GM21390 (cell line): Measurements from ENCODE around the gene HNMT.
"Not testable (repeated sequence)": the region's sequence is repeated elsewhere in the genome, so short reads cannot be mapped to it uniquely, and the experiment has no call there.

ENCODE experiments used
- ATAC-seq: cut with Tn5 transposase; IDR thresholded peaks from one replicate; pipeline ENCODE4 v1.9.1; 2021; ENCODE audit not compliant: unreplicated experiment

HNMT gene

DNA sequence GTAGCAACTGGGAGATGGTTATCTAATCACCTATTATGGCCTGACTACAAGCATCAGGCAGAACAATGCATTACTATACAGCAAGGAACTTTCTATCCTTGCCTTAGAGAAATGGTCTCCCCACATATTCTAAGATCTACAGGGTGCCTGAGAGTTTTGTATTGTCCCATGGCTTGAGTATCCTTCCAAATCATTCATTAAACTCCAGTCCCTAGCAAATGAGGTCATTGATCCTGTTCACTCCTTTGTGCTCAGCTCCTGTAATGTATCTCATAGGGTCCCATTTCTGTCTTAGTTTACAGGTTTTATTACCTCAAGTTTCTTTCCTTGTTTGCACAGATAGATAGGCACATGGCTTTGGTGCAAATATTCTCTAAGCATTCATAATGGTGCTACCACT is 9.0 kb downstream of the HNMT start:
- ATAC-seq: no peak

DNA sequence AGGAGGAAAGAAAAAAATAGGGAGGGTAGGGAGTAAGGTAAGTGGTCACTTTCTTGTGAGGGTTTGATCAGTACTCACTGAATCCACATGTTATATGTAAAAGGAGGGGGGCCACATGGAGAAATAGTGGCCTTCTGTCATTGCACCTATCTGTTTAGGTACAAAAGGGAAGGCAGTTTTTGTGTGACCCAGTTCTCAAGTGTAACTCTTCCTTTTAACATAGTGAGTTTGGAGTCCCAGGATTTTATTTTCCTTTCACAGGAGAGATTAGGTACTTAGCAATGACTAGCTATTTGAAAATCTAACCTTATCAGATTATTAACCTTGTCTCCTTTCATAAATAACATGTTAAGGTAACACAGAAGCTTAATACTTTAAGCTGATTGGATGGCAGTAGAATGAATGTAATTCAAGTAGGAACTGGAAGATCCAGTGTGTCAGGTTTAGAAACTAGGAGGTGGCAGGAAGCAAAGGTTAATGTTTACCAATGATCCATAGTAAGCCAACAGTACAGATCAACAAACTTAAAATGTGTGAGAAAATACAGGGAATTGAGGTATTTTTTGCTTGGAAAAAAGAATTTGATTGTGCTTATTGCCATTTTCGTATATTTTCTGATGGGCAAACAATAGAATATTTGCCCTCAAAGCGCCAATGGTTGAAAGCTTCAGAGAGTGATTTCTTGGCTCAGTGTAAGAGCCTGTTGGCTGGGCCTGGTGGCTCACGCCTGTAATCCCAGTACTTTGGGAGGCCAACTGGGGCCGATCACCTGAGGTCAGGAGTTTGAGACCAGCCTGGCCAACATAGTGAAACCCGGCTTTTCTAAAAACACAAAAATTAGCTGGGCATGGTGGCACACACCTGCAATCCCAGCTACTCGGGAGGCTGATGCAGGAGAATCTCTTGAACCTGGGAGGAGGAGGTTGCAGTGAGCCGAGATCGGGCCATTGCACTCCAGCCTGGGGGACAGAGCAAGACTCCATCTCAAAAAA is 11.3 kb downstream of the HNMT start:
- ATAC-seq: no peak

DNA sequence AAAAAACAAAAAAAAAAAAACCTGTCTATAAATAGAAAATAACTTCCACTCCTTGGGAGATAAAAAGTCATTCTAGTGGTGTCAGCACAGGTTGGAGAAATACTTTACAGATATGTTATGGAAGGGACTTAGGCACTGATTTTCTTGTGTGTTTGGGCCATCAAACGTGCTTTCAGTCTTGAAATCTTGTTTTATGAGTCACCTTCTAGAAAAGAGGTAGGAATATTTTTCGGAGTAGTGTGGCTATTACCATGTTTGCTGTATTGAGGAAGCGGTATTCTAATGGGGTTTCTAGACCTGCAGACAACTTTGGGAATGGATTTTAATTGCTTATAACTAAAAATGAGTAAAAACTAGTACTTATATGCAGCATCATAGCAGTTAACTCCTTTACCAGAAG is 12.0 kb downstream of the HNMT start:
- ATAC-seq: no peak

DNA sequence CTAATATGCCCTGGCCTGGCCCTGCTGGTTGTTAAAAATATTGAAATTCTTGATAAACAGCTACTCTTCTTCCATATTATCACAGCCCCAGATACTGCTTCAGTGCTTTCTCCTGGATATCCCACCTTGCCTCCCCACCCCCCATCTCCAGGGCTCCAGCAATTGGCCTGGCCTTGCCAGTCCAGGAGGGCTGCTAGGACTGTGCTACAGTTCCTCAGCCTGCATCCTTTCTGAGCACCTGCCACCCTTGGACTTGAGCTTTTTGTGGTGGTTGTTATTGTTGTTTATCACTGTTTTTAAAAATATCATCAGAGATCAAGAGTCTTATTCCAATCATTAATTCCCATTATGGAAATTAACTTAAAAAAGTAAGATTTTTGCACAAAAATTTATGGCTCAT is 13.5 kb downstream of the HNMT start:
- ATAC-seq: no peak

DNA sequence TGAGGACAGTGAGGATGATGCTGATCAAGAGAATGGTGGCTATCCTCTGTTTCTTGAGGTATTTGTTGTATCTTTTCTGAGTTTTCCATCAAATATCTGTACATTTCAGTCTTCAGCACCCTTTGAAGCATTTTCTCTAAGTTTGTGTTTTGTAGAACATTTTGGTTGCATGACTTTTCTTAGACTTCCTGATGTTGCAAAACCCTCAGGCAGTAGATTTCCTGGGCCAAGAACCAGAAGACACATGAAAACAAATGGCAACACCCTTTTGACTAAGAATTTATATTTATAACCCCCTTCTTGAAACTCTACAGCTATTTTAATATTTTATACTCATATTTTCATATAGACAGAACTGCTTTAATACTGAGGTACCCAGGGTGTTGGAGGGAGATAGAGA is 16.2 kb downstream of the HNMT start:
- ATAC-seq: no peak

DNA sequence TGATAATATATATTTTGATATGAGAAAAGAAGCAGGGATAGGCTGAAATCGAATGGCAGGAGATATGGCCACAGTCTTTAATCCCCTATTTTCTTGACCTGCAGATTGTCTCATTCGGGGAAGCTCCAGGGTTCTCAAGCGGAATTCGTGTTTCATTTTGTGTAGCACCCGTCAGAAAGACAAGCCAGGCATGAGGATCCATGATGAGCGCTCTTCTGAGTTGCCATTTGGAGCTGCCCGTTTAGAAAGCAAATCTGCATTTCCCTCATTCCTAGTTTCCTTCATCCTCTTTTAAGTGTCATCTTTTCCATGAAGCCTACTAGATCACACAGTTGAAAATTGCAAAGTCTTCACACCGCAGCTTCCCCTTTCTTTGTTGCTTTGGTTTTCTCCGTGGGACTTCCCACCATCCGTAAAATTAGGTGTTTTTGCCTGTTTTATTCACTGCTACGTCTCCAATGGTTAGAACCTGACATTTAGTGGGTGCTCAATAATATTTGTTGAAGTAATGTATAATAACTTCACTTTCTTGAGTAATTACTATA is 16.9 kb downstream of the HNMT start:
- no peak for ATAC-seq

DNA sequence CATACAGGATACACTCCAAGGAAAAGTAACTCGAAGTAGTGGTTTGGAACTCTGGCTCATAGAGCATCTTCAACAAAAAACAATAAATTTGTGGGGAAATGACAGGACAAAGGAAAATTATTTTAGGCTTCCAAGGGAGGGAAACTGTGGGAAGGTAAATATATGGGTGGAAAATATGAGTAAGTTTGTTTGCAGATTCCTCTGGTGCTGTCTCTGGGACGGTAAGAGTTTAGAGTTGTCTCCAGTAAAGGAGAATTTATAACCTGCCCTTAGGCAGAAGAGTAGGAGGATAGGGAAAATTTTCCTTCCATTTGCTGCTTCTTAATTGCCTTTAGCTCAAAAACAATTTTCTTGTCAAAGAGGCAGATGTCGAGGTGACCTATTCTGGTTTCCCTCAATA is 19.3 kb downstream of the HNMT start:
- no peak for ATAC-seq

DNA sequence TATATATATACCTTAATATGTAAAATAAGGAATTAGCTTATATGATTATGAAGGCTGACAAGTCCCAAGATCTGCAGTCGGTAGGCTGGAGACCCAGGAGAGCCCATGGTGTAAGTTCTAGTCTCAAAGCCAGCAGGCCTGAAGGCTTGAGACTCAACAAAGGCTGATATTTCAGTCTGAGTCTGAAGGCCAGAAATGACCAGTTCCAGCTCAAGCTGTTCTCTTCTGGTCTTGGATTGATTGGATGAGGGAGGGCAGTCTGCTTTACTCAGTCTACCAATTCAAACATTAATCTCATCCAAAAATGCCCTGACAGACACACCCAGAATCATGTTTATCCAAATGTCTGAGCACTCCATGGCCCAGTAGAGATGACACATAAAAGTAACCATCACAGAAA is 22.0 kb downstream of the HNMT start:
- ATAC-seq: no peak

DNA sequence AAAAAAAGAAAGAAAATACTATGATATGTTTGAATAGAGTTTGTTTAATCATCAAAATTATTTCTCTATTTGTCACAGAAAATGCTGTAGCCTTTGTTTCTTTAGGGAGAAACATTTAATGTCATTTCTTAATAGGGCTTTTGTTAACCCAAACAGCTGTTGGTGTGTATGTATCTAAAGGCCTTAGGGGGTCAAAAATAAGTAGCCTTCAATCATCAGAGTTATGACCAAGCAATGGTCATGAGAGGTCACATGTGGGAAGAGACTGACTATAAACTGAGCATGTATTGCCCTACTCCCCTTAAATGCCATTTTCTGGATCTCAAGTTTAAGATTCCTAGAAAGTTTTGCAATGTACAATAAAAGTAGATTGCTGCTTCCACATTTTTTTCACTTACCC is 22.7 kb downstream of the HNMT start:
- no peak for ATAC-seq

DNA sequence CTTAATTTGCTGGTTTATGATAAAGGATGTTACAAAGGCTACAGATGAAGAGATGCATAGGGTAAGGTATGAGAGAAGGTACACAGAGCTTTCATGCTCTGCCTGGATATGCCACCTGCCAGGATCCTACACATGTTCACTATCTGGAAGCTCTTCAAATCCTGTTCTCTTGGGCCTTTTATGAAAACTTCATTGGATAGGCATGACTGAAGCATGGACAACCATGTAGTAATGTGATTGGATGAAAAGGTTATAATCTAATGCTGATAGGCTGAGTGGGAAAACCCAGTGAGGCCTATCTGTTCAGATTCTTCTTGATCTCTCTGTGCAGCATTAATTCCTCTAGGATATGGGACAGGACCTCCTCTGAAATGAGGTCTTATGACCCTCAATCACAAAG is 26.8 kb downstream of the HNMT start:
- ATAC-seq: no peak

DNA sequence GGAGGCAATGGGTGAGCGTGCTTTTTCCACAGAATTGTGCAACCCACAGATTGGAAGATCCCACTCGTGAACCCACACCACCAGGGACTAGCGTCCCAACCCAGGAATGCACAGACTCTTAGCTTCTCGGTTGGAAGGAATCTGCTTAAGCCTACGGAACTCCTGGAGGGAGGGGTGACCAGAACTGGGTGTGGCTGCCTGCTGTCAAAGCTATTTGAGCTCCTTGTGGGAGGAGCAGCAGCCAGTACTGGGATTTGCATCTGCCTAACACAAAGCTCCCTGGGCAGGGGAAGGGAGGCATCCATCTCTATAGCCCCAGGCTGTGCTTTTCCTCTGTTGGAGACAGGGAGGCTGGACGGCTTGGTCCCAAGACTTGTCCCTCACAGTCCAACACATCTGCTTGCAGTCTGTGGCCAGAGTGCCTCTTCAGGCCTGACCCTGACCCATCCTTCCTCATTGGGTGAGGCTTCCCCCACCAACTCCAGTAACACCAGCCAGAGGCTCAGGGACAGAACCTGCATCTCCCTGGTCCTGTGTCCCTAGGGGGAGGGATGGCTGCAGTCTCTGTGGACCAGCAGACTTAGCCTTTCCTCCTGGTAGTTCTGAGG is 27.9 kb downstream of the HNMT start:
- no peak for ATAC-seq

DNA sequence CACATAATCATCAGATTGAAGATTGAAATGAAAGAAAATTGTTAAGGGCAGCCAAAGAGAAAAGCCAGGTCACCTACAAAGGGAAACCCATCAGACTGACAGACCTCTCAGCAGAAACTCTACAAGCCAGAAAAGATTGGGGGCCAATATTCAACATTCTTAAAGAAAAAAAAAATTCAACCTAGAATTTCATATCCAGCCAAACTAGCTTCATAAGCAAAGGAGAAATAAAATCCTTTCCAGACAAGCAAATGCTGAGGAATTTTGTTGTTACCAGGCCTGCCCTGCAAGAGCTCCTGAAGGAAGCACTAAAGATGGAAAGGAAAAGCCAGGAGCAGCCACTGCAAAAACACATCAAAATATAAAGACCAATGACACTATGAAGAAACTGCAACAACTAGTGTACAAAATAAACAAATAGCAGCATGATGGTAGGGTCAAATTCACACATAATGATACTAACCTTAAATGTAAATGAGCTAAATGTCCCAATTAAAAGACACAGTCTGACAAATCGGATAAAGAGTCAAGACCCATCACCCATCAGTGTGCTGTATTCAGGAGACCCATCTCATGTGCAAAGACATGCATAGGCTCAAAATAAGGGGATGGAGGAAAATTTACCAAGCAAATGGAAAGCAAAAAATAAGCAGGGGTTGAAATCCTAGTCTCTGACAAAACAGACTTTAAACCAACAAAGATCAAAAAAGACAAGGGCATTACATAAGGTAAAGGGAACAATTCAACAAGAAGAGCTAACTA is 29.6 kb downstream of the HNMT start:
- not testable (repeated sequence) for ATAC-seq

DNA sequence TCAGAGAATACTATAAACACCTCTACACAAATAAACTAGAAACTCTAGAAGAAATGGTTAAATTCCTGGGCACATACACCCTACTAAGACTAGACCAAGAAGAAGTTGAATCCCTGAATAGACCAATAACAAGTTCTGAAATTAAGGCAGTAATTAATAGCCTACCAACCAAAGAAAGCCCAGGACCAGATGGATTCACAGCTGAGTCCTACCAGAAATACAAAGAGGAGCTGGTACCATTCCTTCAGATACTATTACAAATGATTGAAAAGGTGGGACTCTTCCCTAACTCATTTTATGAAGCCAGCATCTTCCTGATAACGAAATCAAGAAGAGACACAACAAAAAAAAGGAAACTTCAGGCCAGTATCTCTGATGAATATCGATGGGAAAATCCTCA is 31.1 kb downstream of the HNMT start:
- not testable (repeated sequence) for ATAC-seq

DNA sequence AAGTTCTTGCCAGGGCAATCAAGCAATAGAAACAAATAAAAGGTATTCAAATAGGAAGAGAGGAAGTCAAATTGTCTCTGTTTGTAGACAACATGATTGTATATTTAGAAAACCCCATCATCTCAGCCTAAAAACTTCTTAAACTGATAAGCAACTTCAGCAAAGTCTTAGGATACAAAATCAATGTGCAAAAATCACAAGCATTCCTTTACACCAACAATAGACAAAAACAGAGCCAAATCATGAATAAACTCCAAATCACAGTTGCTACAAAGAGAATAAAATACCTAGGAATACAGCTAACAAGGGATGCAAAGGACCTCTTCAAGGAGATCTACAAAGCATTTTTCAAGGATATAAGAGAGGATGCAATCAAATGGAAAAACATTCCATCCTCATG is 31.9 kb downstream of the HNMT start:
- not testable (repeated sequence) for ATAC-seq

DNA sequence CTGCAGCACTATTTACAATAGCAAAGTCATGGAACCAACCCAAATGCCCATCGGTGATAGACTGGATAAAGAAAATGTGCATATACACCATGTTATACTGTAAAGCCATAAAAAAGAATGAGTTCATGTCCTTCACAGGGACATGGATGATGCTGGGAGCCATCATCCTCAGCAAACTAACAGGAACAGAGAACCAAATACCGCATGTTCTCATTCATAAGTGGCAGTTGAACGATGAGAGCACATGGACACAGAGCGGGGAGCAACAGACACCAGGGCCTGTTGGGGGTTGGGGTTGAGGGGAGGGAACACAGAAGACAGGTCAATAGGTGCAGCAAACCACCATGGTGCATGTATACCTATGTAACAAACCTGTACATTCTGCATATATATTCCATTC is 33.5 kb downstream of the HNMT start:
- ATAC-seq: no peak

DNA sequence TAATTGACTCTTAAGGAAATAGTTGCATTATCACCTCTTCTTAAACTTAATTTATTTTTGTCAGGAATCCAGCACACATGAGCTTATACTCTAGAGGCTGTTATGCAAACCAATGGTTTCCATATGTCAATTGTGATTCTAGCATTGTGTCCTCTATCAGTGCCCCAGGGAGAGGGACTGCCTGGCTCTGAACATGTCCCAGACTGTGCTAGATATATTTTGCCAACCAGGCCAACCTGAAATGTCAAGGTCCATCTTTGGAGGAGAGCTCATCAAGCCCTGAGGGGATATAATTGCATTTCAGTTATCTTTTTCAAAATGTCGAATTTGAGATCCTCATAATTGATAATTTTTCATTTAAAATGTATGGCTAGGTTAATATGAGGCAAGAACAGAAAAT is 34.2 kb downstream of the HNMT start:
- ATAC-seq: no peak

DNA sequence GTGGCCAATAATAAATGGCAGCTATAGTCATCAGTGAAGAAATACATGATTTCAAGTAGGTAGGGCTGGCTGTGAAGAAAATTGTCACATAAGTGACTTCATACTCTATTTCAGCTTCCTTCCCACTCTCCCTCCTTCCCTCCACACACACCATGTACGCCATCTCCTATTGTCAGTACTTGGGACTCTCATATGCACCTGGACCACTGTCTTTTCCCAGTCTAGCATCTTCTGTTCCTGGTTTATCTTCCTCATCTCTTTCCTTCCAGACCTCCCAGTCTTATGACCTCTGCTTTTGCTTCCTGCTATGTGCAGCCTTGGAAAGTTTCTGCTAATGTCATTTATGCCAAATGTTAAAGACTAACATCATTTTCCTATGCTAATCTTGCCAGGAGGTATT is 35.0 kb downstream of the HNMT start:
- no peak for ATAC-seq

DNA sequence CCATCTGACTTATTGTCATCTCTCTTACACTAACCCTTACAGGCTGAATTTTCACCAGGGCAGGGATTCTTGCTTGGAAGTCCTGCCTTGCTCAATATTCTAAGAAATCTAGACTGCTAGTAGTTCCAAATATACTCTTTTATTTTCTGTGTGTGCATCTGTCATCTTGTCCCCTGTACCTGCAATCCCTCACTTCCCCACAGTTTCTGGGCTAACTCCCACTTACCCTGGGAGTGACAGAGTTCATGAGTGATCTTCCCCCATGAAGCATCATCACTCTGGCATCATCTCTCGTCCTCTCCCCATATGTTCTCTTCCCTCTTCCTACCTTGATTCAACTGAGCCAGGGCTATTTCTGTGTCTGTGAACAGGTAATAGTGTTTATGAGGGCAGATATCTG is 35.7 kb downstream of the HNMT start:
- no peak for ATAC-seq

DNA sequence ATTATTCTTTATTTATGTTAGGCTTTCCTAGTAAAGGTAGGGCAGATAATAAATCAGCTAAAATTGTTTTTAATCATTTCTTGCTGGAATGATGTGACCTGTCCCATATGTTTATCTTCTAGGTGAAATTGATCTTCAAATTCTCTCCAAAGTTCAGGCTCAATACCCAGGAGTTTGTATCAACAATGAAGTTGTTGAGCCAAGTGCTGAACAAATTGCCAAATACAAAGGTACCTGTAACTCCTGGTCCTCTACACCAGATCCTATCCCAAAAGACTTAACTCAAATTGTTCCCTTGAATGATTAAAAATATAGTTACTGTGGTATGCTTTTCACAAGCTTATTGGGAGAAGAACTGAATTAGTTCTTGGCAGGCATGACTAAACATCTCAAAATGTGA is 36.5 kb downstream of the HNMT start:
- ATAC-seq: no peak

DNA sequence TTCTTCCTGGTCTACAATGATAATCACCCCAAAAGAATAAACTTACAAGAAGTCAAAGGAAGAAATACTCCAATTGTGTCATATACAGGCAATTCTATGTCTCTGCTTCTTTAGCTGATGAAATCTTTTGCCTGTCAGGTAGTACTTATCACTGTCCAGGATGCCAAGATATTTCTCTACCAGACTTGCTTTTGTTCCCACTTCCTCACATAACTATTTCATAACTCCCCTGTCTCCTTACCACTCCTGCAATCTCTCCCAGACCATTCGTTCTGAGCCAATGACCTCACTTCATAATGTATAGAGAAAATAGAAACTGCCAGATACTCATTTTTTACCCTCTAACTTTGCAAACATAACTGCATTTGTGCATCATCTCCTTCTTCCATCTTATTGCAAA is 39.1 kb downstream of the HNMT start:
- no peak for ATAC-seq

DNA sequence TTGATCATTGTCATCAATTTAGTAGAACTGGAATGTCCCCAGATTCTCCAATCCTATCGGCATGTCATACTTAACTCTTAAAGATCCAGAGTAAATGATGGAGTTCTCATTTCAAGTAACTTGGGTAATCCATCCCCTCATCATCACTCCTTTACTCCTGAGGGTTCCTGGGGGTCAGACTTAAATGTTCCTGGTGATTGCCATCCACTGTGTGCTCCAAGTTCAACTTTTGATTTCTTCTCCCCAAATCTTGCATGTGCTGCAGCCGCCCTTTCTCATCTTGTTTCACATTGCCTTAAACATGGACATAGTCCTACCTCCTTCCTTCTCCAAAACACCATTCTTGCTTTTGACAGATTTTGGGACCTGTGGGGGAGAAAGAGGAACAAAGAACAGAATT is 43.2 kb downstream of the HNMT start:
- no peak for ATAC-seq

DNA sequence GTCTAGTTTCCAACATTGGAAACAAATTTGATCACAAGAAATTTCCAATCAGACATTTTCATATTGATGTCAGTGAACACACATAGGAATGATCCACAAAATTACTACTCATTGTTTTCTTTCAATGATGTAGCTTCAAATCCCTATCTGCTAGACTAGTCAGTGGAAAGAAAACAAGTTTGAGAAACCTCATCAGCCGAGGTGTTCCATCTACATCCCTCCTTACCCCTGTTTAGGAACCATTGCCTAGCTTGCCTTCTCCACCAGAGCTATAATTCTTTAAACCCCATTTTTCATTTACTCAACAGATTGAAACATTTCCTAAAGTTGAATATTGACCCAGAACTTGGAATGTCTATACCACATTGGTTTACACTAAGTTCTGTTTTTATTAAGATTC is 45.3 kb downstream of the HNMT start:
- no peak for ATAC-seq
